Measurements from ENCODE around the gene PAX8. TPM values are rescaled to one million over a fixed set of nuclear protein-coding genes. Genes with fewer than 3 reads are reported as not detected.
A peak's percentile ranks its signal among the peaks of the same experiment; 100 is the strongest.

PAX8 gene
- total RNA-seq, 1 donor from 2014 or later: 0.30 TPM

DNA sequence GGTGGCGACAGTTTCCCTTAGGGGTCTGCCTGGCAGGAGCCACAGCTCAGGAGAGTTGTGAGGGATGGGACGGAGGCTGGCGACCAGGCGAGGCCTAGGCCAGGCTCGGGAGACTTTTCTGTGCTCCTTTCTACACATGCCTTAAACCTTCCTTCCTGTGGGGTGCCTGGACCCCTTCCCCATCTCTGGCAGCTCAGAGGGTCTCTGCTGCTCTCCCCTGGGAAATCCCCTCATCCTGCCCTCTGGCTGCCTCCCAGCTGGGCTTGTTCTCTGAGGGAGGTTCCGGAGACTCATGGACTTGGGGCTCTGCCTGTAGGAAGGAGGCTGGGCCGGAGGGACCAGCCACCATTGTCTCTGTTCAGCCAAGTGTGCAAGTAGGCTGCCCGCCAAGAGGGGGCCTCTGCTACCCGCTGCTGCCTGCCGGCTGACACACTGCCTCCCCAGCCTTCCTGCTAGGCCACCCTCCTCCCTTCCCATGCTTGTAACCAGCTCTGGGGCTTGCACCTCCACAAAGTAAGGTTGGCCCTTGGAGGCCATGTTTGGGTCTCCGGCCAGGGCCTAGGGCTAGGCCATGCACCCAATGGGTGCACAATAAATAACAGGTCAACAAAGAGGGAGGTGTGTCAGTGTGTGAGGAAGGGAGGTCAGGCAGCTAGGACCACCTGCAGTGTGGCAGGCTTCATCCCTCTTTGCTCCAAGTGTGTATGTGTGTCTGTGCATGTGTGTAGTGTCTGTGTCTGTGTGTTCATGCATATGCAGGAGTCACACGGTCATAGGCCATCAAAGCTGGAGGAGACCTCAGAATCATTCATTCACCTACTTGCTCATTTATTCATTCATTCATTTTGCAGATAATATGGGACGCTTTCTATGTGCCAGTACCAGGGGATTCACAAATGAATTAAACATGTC is 76.2 kb downstream of the PAX8 start:
- no peak for DNase-seq

DNA sequence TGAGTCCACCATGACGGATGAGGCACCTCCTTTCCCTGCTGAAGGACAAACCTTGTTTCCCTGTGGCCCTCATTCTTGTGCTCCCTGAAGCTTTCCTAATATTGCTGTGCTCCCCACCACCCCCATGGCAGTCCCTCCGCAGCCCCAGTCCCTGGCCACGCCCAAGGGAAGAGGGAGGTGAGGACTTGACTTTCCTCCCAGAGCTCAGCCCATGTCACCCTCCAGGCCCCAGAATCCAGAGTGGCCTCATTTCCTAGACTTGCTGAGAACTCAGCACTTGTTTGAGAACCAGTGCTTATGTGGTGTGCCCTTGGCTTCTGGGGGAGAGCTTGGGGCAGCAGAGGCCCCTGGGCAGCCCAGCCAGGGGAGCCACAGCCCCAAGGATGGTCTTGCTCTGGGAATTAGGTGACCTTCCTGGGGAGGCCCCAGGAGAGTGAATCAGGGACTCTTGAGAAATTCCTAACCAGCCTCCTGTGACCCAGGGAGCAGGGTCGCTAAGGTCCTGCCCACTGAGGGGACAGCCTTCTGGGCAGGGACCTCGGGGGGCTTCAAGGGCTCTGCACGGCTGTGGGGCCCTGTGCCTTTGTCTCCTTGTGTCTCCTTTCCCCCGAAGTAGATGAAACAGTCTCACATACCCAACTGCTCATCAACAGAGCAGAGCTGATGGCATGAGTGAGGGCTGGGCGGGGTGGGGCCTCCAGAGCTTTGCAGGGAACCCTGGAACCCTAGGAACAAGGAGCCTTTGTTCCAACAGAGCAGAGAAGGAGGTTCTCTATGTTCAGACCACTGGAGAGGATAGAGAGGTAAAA is 77.0 kb downstream of the PAX8 start:
- no peak for DNase-seq

DNA sequence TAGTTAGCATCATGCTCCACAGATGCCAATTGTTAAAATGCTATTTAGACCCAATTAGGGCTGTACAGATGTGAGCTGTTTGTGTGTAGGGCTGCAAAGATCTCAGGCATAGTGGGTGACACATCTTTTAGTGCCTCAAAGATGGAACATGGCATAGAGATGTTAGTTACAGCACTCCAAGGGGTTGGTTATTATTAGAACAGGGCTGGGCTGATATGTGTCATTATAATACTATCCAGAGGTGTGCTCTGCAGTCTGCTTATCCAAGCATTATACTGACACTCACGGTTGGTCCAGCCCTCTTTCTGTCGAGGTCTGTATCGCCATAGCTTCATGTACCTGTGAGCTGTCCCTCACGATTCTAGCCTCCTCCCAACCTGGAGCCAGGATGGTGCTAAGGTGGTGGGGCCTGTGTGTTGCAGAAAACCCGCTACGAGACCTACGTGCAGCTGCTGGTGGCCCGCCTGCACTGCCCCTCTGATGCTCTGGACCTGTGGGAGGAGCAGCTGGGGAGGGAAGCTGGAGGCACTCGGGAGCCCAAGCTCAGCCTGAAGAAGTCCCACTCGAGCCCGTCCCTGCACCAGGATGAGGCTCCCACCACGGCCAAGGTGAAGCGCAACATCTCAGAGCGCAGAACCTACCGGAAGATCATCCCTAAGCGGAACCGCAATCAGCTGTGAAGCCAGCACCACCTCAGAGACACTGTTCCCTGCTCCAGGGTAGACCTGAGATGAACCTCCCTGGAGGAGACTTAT is 77.8 kb downstream of the PAX8 start:
- no peak for DNase-seq

DNA sequence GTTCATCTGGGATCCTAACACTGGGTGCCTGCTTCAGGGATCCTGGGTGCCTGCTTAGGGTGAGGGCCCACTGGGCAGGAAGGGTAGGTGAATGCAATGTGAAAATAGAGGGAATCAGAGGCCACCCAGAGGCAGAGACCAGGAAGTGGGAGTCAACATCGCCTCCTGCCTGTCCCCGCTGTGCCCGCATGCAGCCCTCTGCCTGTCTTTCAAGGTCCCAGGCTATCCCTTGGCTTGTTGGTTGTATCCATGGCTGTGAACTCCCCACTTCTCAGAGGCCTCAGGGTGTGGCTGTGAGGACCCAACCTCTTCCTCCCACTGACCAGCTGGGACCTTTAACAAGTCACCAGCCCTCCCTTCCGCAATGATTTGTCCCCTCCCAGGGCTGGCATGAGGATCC is 78.5 kb downstream of the PAX8 start:
- DNase-seq: no peak

DNA sequence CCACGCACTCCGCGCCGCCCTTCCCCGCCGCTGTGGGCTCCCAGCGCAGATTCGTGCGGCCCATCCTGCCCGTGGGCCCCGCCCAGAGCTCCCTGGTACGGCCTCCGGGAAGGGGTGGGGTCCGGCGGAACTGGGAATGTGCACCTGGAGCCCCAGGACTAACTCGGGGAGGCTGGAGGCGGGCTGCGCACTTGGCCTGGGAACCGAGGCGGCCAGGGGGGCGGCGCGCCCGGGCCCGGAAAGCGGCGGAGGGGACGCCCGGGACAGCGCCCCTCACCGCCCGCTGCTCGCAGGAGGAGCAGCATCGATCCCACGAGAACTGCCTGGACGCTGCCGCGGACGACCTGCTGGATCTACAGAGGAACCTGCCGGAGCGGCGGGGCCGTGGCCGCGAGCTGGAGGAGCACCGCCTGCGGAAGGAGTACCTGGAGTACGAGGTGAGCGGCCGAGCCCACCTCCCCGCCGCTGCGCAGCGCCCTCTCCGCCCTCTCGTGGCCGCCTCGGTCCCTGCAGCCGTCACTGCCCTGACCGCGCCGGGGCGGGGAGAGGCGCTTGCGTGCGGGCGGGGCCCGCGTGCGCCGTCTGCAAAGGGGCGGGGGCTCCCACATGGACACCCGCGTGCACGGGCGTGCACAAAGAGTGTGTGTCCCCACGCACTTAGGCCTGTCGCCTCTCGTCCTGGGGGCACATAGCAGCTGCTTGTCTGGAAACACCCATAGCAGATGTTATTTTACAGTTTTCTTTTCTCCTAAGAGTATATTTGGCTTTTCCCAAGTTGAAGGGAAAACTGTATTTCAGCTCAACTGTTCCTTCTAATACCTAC is 79.7 kb downstream of the PAX8 start:
- DNase-seq: peak; percentile 53

DNA sequence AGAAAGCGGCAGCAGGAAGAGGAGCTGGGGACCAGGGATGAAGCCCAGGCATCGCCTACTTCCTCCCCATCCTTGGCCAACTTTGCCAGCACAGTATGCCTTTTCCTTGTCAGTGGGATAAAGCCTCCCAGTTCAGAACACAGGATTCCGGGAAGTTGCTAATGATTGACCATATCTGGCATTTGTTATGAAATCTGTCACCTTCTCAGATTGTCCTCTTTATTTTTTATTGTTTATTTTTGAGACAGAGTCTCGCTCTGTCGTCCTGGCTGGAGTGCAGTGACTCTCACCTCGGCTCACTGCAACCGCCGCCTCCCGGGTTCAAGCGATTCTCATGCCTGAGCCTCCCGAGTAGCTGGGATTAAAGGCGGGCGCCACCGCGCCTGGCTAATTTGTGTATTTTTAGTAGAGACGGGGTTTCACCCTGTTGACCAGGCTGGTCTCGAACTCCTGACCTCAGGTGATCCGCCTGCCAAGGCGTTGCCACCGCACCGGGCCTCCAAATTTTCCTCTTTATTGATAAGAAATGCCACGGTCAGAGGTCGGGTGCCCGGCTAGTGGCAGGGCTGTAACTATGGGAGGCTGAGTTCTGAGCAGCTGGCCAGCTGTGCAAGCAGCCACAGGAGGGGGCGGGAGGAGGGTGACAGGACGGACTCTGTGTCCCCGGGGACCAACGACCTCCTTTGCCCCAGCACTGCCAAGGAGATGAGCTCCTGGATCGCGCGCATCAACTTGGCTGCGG is 80.5 kb downstream of the PAX8 start:
- DNase-seq: no peak

DNA sequence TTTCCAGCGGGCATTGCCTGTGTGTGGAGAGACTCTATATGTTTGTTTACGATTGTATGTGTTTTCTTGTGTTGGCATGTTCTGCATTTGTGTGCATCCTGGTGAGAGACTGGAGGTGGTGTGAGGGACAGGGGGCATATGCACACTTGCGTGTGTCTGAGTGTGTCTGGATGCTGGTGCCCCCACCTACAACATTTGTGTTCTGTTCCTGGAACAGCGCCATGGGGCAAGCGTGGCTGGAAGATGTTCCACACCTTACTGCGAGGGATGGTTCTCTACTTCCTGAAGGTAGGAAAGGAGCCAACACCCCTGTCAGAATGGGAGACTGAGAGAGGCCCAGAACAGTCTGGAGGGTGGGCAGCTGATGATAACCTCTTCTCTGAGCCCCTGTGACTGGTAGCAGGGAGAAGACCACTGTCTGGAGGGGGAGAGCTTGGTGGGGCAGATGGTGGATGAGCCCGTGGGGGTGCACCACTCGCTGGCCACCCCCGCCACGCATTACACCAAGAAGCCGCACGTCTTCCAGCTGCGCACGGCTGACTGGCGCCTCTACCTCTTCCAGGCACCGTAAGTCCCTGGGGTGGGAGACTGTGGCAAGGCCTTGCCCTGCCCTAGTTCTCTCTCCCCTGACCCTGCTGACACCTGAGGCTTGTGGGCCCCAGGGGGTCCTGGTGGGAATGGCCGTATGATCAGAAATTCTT is 81.2 kb downstream of the PAX8 start:
- DNase-seq: no peak

DNA sequence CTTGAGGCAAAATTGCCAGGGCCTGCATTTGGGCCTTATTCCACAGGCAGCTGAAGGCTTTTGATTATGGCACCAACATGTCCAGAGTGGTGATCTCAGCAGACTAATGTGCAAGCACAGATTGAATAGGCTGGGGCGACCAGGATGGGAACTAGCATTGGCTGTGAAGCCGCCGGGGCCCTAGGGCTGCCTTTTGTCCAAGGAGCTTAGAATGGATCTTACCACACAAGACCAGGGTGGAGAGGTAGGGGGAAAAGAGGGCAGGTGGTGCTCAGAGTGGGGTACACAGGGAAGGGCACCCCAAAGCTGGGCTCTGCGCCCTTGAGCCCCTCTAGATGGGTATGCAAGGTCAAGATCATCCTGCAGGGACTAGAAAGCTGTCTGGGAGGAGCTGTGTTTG is 81.9 kb downstream of the PAX8 start:
- DNase-seq: no peak

DNA sequence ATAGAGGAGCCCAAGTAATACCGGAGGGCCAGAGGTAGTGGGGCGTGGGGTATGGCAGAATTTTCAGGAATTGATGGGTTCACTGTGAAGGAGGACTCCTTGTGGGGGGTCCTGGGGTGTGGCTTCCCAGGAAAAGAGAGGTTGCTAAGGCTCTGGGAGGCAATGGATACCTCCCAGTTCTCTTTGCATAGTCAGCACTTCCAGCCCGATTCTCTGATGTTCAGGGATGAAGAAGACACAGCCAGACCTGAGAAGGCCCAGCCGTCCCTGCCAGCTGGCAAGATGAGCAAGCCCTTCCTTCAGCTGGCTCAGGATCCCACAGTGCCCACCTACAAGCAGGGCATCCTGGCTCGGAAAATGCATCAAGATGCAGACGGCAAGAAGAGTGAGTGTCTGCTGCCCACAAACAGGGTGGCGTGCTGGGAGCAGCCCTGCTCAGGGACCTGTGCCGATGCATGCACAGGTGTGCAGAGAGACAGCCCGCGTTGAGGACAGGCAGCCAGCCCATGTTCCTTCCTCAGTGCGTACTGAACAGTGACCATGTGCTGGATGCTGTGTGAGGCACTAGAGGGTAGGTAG is 82.7 kb downstream of the PAX8 start:
- no peak for DNase-seq

DNA sequence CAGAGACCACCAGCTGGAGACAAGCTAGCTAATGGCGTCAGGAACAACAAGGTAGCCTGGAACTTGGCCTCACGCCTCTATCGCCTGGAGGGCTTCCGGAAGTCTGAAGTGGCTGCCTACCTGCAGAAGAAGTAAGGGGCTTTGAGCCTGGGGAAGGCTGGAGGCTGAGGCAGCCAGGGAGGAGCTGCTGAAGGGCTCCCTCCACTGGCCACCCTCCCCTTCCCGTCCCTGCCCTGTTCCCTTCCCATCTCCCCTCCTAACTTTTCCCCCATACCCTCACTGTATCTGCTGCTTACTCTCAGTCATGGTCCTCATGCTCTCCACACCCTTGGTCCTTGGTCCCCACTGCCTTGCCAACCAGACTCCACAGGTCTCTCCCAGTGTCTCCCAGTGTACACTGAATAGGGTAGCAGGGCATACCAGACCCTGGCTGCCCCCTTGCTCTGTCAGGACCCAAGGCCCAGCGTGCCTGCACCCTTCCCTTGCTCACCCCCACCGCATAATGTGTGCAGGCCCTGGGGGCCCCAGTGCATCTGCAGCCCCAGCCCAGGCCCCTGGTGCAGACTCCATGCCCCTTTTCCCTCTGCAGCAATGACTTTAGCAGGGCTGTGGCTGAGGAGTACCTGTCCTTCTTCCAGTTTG is 86.1 kb downstream of the PAX8 start:
- no peak for DNase-seq

DNA sequence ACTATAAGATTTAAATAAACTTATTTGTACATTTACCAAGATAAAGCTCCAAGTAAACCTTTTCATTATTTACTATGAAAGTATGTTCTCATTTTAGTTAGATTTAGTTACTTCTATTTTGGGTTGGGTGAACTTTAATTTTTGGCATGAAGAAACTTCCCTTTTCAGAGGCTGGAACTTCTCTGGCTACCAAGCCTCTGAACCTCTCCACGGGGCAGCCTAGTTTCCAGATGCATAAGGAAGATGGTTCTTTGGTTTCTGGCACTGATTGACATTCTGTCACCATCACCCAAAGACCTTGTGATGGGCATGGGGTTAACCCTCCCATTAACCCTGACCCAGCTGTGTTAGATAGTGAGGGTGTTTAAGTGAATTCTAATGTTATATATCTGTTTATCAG is 87.8 kb downstream of the PAX8 start:
- DNase-seq: no peak

DNA sequence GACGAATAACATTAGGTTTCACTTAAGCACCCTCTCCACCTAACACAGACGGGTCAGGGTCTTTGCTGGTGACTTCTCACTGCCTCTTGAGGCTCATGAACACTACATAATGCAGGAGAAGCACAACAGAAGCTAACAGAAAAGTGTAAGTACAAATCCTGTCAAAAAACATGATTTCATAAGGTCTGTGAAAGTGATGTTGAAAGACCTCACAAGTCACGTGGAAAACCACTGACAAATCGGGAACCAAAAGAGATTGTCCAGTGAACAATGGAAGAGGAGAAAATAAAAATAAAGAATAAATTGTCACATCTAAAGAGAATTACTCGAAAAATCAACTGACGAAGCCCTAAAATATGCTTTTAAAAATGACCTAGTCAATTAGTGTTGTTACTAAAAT is 91.0 kb downstream of the PAX8 start:
- no peak for DNase-seq

DNA sequence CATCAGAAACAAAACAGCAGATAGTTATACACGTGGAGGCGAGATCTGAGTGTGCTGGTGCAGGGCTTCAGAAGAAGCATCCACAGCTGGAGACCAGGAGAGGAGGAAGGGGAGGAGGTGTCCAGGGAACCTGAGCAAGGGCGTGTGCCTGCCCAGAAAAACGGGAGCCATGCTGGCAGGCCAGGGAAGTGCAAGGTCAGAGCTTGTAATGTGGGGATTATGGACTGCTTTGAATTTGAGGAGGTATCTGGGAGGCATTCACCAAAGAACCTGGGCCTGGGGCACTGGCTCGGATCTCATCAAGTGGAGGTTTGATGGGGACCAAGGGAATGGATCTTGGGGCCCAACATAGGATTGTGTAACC is 92.3 kb downstream of the PAX8 start:
- no peak for DNase-seq

DNA sequence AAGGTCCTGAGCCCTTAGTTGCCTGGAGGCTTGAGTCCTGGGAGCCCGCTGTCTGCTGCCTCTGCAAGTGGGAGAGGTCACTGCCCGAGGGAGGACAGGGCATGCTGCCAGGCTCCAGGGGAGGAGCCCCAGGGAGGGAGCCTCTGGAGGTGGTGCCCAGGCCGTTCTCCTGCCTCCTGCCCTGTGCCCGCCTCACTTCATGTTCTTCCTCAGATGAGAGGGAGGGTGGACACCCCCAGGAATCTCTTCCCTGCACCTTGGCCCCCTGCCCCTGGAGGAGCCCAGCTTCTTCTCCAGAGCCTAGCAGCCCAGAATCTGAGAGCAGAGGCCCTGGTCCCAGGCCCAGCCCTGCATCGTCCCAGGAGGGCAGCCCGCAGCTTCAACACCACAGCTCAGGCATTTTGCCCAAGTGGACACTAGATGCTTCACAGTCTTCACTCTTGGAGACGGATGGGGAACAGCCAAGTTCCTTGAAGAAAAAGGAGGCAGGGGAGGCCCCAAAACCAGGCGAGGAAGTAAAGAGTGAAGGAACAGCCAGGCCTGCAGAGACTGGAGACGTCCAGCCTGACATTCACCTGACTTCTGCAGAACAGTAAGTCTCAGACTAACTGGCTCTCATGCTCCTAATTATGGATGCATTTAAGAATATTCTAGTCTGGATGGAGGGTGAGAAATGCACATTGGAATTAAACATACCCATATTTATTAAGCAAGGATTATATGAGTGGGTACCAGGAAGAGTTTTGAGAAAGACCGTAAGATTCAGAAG is 92.9 kb downstream of the PAX8 start:
- DNase-seq: no peak

DNA sequence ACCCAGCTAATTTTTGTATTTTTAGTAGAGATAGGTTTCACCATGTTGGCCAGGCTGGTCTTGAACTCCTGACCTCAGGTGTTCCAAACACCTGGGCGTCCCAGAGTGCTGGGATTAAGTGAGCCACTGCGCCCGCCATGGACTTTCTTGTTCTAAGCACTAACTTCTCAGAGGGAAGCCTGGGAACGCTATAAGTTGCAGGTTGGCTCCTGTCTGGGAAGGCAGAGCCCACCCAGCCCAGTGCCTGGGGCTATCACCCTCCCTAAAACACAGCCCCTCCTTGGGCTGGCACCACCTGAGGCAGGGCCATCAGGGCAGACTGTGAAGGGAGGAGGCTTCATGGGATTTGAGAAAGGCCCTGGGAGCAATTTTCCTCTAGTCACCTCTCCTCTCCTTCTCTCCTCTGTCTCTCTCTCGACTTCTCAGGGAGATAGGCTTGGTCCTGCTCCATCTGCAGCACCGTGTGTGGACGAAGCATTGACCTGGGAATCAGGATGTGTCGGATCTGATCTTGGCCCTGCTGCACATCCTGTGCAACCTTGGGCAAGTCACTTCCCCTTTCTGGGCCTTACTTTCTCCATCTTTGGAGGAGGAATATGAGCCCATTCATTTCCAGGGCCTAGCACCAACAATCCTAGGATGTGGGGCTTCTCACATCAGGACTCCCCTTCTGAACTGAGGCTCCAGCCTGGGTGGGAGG is 94.0 kb downstream of the PAX8 start:
- no peak for DNase-seq

DNA sequence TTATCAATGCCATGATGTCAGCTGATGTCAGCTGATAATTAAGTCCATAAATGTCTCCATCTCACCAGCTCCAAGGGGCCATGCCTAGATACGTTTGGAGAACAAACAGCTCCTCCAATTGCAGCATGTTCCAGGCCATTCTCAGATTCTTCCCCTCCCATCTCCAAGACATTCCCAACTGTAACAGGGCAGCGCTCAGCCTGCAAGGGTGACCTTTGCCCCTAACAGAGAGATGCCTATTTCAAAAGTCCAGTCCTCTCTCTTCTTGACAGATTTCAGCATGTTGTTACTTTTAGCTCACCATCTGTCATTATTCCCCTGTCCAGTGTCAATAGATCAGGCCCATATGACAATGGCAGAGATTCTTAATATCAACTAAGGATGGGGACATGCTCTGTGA is 95.0 kb downstream of the PAX8 start:
- DNase-seq: no peak

DNA sequence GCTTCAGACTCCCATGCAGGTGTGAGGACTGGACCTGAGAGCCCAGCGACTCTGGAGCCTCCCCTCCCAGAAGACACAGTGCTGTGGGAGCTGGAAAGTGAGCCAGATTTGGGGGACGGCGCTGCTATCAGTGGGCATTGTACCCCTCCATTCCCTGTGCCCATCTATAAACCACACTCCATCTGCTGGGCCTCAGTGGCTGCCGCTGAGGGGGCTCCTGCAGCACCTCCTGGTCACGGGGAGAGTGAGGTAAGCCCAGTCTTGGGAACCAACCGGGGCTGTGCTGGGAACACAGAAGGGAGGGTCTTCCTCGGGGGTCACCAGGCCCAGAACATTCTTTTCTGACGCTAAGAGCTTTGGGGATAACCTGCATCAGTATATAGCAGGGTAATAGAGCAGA is 95.5 kb downstream of the PAX8 start:
- no peak for DNase-seq
